CD4-positive, alpha-beta T cell treated with Interferon gamma for 1 hour (primary cell): ENCODE results near the gene OBSL1.

ENCODE experiments used
- DNase-seq: peaks from one replicate; pipeline ENCODE4 v3.0.0-alpha.2; 2020

The OBSL1 gene

DNA sequence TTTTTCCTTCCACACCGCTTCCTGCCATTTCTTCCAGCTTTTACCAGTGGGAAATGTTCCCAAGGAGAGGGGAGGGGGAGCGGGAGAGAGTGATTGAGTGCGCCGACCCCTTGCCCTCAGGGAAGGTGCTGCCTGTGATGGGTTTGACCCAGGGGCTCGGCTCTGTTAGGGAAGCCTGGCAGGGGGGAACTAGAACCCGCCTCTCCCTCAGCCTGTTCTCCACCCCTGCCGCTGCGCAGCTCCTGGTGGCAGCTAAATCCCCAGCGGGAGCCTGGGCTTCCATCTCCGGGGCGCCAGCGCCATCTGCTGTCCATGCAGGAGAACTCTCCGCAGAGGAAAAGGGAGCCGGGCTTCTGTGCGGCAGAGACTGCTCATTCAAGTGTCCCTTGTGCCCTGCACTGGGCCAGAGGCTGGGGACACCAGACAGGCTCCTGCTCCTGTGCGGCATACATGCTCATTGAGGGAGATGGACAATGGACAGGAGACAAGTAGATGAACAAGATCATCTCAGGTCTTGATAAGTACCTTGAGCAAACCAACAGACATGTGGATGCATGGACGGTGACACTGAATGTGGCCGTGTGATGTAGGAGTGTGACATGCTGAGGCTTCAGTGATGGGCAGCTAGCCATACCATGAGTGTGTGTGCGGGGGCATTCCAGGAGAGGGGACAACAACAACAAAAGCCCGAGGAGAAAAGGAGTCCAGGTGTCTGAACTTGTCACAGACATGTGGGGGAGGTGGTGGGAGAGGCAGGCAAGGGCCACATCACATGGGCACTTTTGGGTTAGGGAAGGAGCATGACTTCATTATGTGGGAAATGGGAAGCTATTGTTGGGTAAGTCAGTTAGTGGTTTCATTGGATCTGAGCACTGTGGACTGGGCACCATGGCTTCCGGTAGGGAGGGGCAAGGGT lies 41.0 kb downstream of the OBSL1 start:
- DNase-seq, result peak; percentile 80

DNA sequence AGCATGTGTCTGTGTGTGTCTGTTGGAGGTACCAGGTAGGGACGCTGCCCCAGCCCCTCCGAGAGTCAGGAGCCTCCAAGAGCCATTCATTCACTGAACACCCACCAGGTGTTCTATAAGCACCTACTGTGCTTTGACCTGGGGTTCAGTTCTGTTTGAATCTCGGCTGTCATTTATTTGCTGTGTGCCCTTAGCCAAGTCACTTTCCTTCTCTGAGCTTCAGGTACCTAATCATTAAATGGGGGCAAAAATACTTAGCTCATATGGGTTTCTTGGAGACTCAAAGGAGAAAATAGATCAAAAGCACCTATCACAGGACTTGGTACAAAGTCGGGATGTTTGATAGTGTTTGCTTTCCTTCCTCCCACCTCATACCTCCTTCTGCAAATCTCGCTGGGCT lies 43.9 kb downstream of the OBSL1 start:
- DNase-seq, result no peak

DNA sequence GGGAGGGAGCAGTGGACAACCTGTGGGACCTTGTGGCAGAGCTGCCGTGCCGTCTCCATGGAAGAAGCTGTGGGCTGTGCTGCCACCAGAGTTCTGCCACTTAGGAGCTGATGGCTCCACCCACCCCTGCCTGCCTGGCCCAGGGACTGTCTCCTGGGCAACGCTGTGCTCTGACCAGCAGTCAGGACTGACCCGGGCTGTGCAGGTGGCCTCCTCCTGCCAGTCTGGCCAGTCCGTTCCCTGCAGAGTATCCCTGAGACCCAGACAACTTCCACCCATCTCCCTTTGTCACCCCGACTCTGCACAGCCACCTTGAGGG lies 44.3 kb downstream of the OBSL1 start:
- no peak for DNase-seq

DNA sequence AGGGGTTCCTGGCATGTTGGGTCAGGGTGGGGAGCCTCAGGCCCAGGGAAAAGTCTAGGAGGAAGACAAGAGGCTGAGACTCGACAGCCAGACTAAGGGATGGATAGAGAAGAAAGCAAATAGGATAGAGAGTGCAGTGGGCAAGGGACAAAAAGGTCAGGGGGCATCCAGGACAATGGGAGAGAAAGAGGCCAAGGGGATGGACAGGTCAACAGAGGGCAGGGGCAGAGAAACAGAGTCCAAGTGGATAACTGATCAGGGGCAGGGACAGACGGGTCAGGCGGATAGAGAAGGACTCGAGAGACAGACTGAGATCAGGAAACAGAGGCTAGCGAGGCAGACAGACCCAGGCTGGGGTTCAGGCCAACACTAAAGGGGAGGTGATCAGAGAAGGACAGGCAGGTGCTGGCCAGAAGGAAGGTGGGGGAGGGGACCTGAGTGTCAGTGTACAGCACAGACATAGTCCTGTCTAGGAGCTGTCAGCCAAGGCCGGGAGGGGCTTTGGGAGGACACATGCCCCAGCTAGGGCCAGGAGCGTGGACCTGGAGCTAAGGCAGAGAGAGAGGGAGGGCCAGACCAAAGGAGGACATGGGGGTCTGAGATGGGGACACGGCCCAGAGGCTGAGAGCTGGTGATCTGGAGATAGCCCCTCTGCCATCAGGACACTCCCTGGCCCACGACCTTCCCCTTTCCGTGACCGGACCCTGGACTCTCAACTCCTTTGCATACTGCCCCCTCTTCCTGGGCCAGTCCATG lies 44.8 kb downstream of the OBSL1 start:
- DNase-seq, result no peak

DNA sequence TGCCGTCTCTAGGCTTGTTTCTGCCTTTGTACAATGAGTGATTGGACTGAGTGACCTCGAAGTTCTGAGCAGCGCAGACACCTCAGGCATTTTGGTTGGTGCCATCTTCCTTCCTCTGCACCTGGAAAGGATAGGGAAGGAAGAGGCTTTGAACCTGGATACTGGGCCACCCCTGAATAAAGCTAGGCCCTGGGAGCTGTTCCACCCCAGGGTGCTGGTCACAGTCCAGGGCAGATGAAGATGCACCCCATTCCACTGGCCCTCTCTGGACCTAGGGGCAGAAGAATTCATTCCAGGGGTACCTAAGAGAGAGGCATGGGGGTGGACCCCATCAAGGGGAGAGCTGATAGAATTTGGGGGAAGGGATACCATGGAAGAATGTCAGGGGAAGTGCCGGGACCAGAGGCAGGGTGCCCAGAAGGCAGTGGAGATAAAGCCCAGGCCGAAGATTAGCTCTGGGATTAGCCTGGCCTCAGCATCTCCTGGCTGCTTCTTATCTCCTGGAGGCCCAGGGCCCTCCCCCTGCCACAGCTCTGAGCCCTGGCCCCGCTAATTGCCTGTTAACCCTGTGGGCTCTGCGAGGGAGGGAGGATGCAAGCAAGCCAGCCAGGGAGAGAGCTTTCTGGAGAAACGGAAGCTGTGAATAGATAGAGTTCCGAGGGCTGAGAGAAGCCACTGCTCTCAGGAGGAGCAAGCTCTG lies 45.7 kb downstream of the OBSL1 start:
- no peak for DNase-seq

DNA sequence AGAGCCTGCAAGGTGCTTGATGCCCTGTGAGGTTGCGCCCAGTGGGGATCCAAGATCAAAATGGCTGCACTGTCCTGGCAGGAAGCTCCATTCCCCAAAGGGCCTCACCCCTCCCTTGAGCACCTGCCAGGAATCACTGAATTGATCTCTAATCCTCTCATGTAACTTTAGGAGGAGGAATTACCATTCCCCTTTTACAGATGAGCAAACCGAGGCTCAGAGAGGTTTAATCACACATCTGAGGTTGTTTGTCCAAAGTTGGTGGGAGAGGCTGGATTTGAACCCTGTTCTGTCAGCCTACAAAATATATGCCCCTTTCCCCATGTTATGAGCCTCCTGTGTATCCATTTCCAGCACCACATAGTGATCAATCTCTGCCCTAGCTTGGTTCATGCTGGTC lies 46.5 kb downstream of the OBSL1 start:
- DNase-seq, result no peak

DNA sequence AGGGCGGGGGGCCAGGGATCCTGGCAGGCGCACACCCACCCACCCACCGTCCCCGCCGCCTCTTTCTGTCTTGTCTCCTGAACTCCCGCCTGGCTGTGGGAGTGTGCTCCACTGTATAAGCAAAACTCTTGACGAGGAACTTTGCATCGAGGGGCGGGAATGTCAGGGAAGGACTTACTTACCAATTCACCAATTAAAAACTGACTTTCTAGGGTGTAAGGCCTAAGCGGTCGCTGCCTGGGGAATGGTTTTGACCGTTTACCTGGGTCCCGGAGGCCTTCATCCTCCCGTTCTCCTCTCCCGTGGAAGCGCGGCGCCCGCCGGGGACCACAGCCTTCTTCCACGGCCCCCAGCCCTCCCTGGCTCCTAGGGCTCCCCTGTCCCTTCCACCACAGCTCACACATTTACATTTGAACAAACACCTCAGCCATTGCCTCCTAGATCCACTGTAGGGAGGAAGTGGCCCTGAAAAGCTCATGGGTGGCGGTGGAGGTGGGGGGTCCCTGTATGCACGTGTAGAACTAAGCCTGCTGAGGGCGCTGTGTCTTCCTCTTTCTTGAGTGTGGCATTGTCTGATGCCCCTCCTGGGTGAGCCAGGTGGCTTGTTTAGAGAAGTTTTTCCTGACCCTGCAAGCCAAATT lies 48.2 kb downstream of the OBSL1 start:
- DNase-seq, result no peak

DNA sequence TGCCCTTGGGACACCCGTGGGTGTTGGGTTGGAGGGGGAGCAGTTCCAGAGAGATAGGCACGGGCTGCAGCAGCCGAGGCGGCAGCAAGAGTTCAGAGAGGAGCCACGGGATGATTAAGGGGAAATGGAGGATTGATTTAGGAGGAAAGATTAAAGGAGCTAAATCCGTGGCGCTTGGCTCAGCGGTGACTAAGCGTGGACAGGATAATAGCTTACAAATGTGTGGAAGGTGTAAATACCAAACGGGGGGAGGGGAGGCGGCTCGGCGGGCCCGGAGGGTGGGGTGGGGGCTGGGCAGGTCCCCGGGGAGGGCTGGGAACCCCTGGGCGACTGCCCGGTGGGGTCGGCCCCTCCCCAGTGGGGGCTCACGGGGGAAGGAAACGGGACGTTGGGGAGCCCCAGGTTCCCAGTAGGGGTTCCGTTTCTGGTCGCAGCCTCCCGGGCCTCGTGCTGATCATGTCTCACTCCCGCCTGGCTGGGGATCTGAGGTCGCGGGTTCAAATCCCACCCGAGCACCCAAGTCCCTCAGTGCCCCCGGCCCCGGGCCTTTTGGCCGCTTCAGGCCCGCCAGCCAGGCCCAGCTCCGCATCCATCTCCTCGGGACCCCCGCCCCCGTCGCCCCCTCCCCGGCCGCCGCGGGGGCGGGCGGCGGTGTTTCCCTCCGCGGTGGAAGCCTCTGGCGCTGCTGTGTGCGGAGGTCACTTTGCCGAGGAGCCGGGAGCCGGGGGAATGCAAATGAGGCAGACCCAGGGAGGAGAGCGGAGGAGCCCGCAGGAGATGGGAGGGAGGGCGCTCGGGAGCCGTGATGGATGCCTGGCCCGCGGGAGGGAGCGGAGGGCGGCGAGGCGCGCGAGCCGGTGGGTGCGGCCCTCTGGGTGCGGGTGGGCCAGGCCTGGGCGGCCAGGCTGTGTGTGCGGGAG lies 49.0 kb downstream of the OBSL1 start:
- DNase-seq, result no peak

DNA sequence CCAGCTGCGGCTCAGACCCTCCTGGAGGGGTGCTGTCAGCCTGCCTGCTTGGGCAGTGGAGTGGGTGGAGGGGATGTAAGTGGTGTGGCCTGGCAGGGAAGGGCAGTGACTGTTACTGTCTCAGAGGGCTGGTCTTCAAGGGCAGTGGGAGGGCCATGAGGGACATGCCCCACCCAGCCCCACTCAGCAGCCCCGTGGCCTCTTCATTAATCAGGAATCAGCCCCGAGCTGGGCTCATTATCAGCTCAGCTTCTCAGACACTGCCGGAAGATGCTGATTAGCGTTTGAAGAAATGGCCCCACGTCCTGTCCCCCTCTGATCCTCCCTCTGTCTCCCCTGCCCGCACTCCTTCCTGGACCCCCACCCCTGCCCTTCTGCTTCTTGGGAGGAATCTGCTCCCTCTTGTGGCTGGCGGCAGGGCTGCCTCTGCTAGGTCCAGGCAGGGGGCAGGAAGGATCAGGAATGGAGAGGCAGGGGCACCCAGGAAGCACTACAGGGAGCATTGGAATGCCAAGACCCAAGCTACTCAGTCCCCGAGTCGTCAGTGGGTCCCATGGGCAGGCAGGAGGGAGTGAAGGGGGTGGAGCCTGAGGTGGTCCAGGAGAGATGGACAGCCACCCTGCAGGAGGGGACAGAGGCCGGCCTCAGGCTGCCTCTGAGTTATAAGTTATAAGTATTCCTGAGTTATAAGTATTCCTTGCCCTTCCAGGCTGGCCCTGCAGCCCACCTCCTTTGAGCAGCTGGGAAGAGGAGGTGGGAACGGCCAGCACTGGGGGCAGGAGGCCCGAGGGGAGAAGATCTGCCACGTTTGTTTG lies 50.1 kb downstream of the OBSL1 start:
- no peak for DNase-seq

DNA sequence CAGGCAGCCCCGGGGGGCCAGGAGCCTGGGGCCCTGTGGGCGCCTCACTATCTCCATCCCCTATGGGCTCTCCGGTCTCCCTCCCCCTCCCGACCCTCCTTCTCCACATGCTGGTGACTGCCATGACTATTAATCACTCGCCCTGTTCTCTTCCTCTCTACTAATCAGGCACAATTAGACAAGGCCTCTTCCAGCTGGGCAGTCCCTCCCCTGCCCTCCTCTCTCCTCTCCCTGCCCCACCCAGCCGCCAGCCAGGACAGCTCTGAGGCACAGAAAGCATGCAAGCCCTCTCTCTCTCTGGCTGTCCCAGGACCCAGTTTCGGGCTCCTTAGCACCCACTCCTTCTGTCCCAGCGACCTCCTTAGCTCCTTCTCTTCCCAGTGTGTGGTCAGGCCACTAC lies 51.3 kb downstream of the OBSL1 start:
- DNase-seq, result no peak

DNA sequence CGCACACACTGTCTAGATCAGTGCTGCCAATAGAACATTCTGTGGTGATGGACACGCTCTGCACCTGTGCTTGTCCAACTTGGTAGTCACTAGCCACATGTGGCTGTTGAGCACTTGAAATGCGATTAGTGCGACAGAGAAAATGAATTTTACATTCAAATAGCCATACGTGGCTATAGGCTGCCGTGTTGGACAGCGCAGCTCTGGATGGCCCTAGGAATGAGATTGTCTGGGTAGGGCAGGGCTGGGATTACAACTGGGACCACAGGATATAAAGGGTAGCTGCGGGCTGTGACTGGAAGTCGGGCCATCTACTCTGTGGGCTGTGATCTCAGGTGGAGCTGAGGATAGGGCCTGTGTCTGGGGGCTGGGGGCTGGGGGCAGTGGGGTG lies 51.8 kb downstream of the OBSL1 start:
- DNase-seq, result no peak

DNA sequence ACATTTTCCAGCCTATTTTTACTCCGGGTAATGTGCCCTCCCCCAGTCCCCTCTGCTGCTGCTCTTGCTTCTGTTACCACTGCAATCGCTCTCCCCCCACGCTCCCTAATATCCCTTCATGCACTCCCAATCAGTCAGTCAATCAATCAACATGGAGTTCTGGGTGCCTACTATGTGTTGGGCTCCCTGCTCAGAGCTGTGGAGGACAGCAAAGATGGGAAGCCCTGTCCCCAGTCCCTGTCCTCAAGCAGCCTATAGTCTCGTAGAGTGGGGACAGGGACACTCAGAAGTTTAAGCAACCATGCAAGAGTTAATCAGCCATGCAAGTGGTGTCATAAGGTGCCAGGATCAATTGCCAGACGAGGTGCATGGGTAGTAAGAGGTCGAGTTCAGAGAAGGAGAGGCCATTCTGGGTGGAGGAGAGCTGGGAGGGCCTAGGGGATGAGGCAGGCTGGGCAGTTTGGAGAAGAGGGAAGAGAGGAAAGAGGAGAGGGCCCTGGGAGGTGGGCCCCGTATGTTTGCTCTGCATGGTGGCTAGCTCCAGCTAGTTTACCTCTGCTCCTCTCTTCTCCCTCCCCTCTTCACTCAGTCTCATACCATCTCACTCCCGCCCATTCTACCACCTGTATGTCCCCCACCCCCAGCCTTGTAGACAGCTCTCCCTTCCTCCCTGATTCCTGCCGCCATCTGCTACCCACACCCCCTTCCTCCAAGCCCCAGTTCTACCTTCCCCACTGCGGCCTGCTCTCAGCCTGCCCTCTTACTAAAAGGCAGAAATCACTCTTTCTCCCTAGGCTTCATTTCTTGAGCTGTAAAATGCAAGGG lies 53.2 kb downstream of the OBSL1 start:
- DNase-seq, result no peak

DNA sequence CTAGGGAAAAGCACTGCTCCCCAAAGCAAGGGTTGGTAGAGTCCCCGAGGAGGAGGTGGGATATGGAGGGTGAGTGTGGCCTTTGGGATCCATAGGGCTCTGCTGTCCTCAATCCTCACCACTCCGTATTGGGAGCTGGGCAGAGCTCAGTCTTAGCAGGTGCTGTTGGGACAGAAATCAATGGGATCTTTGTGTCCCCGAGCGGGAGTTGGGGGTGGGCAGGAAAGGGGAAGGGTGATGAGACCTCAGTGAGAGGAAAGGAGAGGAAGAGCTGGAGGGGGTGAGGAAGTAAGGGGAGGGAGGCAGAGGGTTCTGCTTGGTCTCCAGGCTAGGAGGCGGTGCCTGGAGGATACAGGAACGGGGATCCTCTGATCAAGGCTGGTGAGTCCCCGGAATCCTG lies 54.5 kb downstream of the OBSL1 start:
- no peak for DNase-seq

DNA sequence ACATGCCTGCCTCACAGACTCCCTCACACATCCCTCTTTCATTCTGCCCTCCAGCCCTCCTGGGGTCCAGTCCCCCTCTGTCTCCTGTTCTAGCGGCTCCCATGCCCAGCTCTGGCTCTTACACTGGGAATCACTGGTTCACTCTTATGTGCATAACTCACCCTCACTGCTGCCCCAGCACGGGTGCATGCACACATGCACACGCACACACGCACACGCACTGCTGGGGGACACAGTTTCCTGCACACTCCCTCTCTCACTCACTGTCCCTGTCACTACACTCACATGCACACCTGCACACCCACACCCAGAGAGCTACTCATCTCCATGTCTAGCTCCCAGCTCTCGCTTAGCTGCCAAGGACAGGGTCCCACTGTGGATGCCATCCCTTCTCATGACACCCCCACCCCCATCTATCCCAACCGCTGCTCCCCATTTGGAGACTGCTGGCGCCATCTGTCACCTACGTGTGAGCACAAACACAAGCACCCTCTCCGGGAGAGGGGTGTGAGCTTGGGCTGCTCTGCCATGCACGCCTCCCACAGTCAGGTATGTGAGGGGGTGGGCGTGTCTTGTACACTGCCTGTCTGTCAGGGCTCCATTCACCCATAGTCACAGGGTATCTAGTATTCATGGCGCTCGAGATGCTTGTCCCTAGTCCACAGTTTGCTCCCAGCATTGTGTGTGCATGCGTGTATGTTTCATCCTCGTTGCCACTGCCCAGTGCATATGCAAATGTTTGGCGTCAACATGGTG lies 55.3 kb downstream of the OBSL1 start:
- DNase-seq, result no peak

DNA sequence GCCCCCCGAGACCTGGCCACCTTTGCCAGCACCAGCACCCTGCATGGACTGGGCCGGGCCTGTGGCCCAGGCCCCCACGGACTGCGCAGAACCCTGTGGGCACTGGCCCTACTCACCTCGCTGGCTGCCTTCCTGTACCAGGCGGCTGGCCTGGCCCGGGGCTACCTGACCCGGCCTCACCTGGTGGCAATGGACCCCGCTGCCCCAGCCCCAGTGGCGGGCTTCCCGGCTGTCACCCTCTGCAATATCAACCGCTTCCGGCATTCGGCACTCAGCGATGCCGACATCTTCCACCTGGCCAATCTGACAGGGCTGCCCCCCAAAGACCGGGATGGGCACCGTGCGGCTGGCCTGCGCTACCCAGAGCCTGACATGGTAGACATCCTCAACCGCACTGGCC lies 56.5 kb downstream of the OBSL1 start:
- no peak for DNase-seq

DNA sequence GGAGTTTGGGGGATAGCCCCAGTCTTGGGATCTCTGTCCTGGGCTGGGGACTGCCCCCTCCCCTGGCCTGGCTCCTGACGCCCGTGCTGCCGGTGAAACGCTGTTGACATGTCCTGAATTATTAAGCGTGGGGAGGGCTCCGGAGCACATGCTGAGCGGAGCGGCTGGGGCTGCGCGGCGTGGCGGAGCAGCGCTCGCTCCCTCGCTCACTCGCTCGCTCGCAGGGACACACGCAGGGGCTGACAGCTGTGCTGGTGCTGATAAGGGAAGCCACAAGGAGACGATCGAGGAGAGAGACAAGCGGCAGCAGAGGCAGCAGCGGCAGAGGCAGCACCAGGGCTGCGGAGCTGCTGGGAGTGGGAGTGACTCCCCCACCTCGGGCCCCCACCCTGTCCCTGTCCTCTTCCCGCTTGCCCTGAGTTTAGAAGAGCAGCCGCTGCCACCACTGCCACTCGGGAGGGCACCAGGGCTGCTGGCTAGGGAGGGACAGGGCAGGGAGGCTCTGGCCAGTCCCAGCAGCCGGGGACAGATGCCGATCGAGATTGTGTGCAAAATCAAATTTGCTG lies 57.1 kb downstream of the OBSL1 start, which contains the start of gene ASIC4:
Gene ASIC4, plus strand, starts transcription at position 287 of the 566 bp plus-strand sequence. Its CDS starts 243 bp downstream, at position 530.
- no peak for DNase-seq

DNA sequence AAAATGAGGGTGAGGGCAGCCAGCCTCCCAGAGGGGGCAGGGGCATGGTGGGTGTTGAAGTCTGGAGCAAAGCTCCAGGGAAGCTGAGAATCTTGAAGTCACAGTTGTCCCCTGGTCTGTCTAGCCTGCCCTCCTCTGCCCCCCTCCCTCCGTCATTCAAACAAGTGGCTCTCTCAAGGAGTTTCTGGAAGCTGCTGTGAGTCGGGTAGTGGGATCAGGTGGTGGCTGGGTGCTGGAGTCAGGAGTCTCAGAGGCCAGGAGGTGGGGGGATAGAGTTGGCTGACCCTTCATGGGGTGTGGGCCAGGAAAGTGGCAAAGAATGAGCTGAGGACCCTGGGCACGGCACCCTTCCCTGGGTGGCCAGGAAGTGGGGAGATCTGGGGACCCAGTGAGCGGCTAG lies 57.6 kb downstream of the OBSL1 start:
- no peak for DNase-seq

DNA sequence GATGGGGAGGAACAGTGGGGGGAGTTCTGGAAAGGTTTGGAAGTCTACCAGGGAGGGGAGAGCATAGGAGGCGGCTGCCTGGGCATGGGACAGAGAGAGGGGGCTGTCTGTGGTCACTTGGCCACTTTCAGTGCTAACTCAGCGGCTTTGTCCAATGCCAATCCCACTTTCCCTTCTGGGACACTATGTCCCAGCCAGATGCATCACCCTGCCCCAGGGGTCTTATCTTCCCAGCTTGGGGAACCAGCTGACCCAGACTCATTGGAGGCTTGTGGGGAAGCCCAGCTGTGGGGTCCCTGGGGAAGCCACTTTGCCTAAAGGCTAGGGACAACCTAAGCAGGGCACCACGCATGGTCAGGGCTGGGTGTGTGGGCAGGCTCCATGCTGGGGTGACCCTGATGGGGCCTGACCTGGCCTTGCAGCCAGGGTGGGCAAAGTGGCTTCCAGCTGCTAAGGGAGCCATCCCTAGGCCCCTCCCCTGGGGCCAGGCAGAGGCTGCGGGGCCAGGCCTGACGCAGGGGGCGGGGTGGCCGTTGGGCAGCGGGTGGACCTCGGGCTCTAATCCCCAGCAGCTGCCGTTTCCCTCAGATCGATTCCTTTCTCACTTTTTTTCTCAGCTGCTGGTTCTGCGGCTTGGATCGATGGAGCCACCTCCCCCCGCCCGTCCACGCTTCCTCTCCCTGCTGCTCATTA lies 58.7 kb downstream of the OBSL1 start:
- no peak for DNase-seq
